ENCODE data around the gene MRPL16.

MRPL16 gene

DNA sequence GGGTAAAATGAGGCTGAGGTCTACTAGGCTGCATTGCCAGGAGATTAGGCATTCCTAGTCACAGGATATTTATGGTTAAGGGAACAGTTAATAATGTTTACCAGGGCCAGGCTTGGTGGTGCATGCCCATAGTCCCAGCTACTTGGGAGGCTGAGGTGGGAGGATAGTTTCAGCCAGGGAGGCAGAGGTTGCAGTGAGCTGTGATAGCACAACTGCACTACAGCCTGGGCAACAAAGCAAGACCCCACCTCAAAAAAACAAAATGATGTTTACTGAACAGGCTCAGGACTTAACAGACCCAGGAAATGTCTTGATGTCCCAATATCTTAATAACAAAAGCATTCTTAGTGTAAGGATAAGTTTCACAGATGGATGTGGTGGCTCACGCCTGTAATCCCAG, 2.8 kb upstream of the MRPL16 start:
- peaks cover 0 to 3% of the 10 kb centered on the region in 2 donors for H3K36me3 ChIP-seq (ENCODE audit: control insufficient read depth in 2 of 2, insufficient read depth in 2 of 2, low read length in 2 of 2)
- H3K4me3 ChIP-seq (ENCODE audit: low read length in 2 of 2) = no peak overlapping the region
- H3K27me3 ChIP-seq (ENCODE audit: control insufficient read depth in 2 of 2, insufficient read depth in 2 of 2, low read length in 2 of 2) = no peaks in the 10 kb centered on the region
- peaks cover 4 to 8% of the 10 kb centered on the region in 2 donors for H3K4me1 ChIP-seq (ENCODE audit: control insufficient read depth in 2 of 2, insufficient read depth in 2 of 2, low read length in 2 of 2)
- H3K27ac ChIP-seq (ENCODE audit: low read depth in 2 of 2, low read length in 2 of 2) = no peak overlapping the region
- H3K9me3 ChIP-seq (ENCODE audit: control insufficient read depth in 2 of 2, low read length in 2 of 2) = no peaks in the 10 kb centered on the region
- no peak overlapping the region for H3K9ac ChIP-seq (ENCODE audit: low read depth in 1 of 2, low read length in 2 of 2)

DNA sequence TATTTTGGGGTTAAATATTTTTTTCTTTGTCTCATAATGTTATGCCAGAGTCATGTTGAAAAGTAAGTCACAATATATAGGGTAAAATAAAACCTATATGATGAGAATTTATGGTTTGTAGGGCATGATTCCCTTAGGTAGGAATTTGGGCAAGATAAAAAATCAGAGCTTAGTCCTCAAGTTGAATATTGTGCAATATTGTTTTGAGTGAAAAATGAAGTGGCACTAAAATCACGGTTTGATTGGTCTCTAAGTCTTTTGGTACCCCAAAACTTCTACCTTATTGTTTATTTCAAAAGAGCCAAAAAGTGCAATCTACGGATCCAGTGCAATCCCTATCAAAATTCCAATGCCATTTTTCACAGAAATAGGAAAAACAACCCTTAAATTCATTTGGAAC, 1.6 kb upstream of the MRPL16 start:
- no peaks in the 10 kb centered on the region for H3K9me3 ChIP-seq (ENCODE audit: control insufficient read depth in 2 of 2, low read length in 2 of 2)
- H3K4me3 ChIP-seq (ENCODE audit: low read length in 2 of 2) = no peak overlapping the region
- H3K27ac ChIP-seq (ENCODE audit: low read depth in 2 of 2, low read length in 2 of 2) = no peak overlapping the region
- peaks cover 7 to 8% of the 10 kb centered on the region in 2 donors for H3K4me1 ChIP-seq (ENCODE audit: control insufficient read depth in 2 of 2, insufficient read depth in 2 of 2, low read length in 2 of 2)
- peaks cover 0 to 8% of the 10 kb centered on the region in 2 donors for H3K36me3 ChIP-seq (ENCODE audit: control insufficient read depth in 2 of 2, insufficient read depth in 2 of 2, low read length in 2 of 2)
- H3K9ac ChIP-seq (ENCODE audit: low read depth in 1 of 2, low read length in 2 of 2) = no peak overlapping the region
- no peaks in the 10 kb centered on the region for H3K27me3 ChIP-seq (ENCODE audit: control insufficient read depth in 2 of 2, insufficient read depth in 2 of 2, low read length in 2 of 2)

DNA sequence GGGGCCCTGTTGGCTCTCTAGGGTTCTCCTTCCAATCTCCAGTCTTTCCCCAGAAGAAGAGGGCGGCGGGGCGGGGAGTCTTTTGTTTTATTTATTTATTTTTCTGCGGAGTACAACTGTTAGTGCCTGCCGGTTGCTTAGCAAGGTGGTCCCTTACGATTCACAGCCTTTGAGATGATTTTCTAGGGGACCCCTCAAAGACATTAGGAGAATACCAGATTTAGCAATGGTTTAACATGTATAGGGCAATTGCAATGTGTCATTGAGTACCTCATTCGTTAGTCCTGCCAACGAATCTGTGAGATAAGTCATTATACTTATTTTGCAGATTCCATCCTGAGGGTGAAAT, 307 bp upstream of the MRPL16 start:
- no peaks in the 10 kb centered on the region for H3K27me3 ChIP-seq (ENCODE audit: control insufficient read depth in 2 of 2, insufficient read depth in 2 of 2, low read length in 2 of 2)
- H3K4me1 ChIP-seq (ENCODE audit: control insufficient read depth in 2 of 2, insufficient read depth in 2 of 2, low read length in 2 of 2) = peaks cover 8 to 12% of the 10 kb centered on the region in 2 donors
- H3K4me3 ChIP-seq (ENCODE audit: low read length in 2 of 2) = peak overlapping the region; percentile 92 to 99
- H3K9me3 ChIP-seq (ENCODE audit: control insufficient read depth in 2 of 2, low read length in 2 of 2) = no peaks in the 10 kb centered on the region
- peak overlapping the region; percentile 79 to 88 for H3K27ac ChIP-seq (ENCODE audit: low read depth in 2 of 2, low read length in 2 of 2)
- peak overlapping the region in 1 of 2 donors; percentile 90 for H3K9ac ChIP-seq (ENCODE audit: low read depth in 1 of 2, low read length in 2 of 2)
- peaks cover 12 to 20% of the 10 kb centered on the region in 2 donors for H3K36me3 ChIP-seq (ENCODE audit: control insufficient read depth in 2 of 2, insufficient read depth in 2 of 2, low read length in 2 of 2)

DNA sequence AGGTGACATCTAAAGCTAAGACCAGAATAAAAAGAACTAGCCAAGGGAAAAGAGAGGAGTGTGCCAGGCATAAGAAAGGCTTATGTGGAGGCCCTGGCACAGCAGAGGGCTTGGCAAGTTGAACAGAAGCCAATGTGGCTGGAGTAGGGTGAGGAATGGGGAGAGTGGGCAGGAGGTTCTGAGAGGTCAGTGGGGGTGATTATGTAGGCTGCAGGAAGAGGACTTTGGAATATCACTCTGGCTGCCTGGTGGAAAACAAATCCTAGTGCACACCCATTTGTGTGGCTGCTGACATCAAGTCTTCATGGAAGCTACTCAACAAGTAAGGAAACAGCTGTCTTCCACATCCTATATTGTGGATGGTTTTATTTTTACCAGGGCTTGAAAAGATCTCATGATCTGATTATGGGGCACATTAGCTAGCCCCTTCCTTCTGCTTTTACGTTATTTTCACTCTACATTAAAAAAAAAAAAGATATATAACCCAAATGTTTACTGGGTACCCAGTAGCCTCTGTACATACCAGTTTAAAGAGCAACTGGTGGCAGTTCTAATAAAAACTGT, 3.4 kb downstream of the MRPL16 start:
- Histone ChIP-seq H3K27me3 (ENCODE audit: control insufficient read depth in 2 of 2, insufficient read depth in 2 of 2, low read length in 2 of 2) (no peaks in the 10 kb centered on the region), H3K4me1 (ENCODE audit: control insufficient read depth in 2 of 2, insufficient read depth in 2 of 2, low read length in 2 of 2) (peaks cover 8 to 14% of the 10 kb centered on the region in 2 donors), H3K36me3 (ENCODE audit: control insufficient read depth in 2 of 2, insufficient read depth in 2 of 2, low read length in 2 of 2) (peaks cover 33 to 41% of the 10 kb centered on the region in 2 donors), H3K9ac (ENCODE audit: low read depth in 1 of 2, low read length in 2 of 2) (no peak overlapping the region), H3K27ac (ENCODE audit: low read depth in 2 of 2, low read length in 2 of 2) (peak overlapping the region in 1 of 2 donors; percentile 48), H3K9me3 (ENCODE audit: control insufficient read depth in 2 of 2, low read length in 2 of 2) (no peaks in the 10 kb centered on the region), H3K4me3 (ENCODE audit: low read length in 2 of 2) (no peak overlapping the region)

DNA sequence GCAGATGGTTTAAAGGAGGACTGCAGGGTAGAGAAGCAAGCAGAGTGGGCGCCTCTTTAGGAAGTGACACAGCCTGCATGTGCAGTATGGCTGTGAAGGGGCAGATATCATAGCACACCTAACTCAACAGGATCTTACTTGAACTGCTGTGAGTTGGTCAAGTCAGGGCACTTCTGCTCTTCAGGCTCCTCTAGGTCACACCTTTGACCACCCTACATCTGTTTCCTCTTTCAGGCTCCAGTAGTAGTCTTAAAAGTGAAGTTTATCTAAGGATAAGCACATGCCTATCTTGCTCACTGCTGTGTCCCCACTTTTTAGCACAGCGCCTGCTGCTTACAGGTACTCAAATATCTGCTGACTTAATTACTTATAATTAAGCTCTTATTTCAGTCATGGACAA, 6.5 kb downstream of the MRPL16 start:
- no peak overlapping the region for H3K27ac ChIP-seq (ENCODE audit: low read depth in 2 of 2, low read length in 2 of 2)
- H3K4me3 ChIP-seq (ENCODE audit: low read length in 2 of 2) = no peak overlapping the region
- peaks cover 4 to 32% of the 10 kb centered on the region in 2 donors for H3K4me1 ChIP-seq (ENCODE audit: control insufficient read depth in 2 of 2, insufficient read depth in 2 of 2, low read length in 2 of 2)
- H3K9me3 ChIP-seq (ENCODE audit: control insufficient read depth in 2 of 2, low read length in 2 of 2) = no peaks in the 10 kb centered on the region
- peaks cover 33 to 41% of the 10 kb centered on the region in 2 donors for H3K36me3 ChIP-seq (ENCODE audit: control insufficient read depth in 2 of 2, insufficient read depth in 2 of 2, low read length in 2 of 2)
- no peaks in the 10 kb centered on the region for H3K27me3 ChIP-seq (ENCODE audit: control insufficient read depth in 2 of 2, insufficient read depth in 2 of 2, low read length in 2 of 2)
- H3K9ac ChIP-seq (ENCODE audit: low read depth in 1 of 2, low read length in 2 of 2) = no peak overlapping the region

DNA sequence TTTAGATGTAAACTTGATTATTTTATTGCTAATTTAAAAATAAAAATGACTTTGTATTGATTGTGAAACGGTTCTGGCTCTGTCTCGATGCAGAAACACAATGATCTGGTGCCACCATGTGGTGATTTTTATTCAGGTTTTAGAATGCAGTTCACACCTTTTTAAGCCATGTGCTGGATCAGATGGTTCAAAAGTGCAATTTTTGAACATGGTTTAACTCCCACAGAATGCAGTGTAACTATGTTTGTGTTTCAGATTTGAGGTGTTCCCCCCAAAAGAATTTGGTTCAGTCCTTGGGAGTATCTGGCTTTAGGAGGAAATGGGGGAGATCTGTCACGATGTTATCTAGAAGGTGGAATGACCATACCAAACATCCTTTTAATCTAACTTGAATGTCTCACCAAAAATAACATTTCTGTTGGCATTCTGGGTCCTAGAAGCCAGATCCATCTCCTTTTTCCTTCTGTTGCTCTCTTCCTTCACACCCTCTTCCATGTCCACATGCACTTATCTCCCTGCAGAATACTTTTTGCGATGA, 7.9 kb downstream of the MRPL16 start:
- Histone ChIP-seq H3K4me1 (ENCODE audit: control insufficient read depth in 2 of 2, insufficient read depth in 2 of 2, low read length in 2 of 2) (peaks cover 4 to 32% of the 10 kb centered on the region in 2 donors), H3K27ac (ENCODE audit: low read depth in 2 of 2, low read length in 2 of 2) (no peak overlapping the region), H3K9ac (ENCODE audit: low read depth in 1 of 2, low read length in 2 of 2) (no peak overlapping the region), H3K4me3 (ENCODE audit: low read length in 2 of 2) (no peak overlapping the region), H3K36me3 (ENCODE audit: control insufficient read depth in 2 of 2, insufficient read depth in 2 of 2, low read length in 2 of 2) (peaks cover 35 to 36% of the 10 kb centered on the region in 2 donors), H3K27me3 (ENCODE audit: control insufficient read depth in 2 of 2, insufficient read depth in 2 of 2, low read length in 2 of 2) (no peaks in the 10 kb centered on the region), H3K9me3 (ENCODE audit: control insufficient read depth in 2 of 2, low read length in 2 of 2) (no peaks in the 10 kb centered on the region)

DNA sequence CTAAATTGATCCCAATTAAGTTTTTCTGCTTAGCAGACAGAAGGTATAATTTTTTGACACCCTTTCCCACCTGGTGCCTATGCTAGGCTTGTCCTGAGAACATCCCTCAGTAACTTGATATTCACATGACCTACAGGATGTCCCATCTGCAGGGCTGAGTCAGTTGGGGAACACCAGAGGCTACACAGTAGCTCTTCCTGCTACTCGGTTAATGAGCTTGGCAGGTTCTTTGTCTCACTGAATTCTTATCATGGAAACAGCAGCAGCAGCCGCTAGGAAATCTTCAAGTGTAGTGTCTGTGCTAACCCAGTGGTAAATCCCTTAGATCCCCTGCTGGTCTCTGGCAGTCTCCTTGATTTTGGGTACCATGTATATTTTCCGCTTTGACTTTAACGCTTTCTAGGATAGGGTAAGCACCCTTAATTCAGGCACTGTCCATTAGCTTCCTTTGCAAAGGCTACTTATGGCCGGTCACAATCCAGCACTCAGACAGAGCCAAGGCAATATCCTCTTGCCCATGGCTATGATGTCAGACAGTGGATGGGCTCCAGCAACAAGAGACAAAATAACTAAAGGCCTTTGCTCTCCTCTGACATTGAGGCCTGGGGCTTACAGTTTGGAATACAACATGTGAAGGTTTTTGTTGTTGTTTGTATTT, 8.5 kb downstream of the MRPL16 start:
- Histone ChIP-seq H3K36me3 (ENCODE audit: control insufficient read depth in 2 of 2, insufficient read depth in 2 of 2, low read length in 2 of 2) (peaks cover 36 to 40% of the 10 kb centered on the region in 2 donors), H3K27me3 (ENCODE audit: control insufficient read depth in 2 of 2, insufficient read depth in 2 of 2, low read length in 2 of 2) (no peaks in the 10 kb centered on the region), H3K4me3 (ENCODE audit: low read length in 2 of 2) (no peak overlapping the region), H3K27ac (ENCODE audit: low read depth in 2 of 2, low read length in 2 of 2) (no peak overlapping the region), H3K4me1 (ENCODE audit: control insufficient read depth in 2 of 2, insufficient read depth in 2 of 2, low read length in 2 of 2) (peaks cover 4 to 28% of the 10 kb centered on the region in 2 donors), H3K9me3 (ENCODE audit: control insufficient read depth in 2 of 2, low read length in 2 of 2) (no peaks in the 10 kb centered on the region), H3K9ac (ENCODE audit: low read depth in 1 of 2, low read length in 2 of 2) (no peak overlapping the region)

DNA sequence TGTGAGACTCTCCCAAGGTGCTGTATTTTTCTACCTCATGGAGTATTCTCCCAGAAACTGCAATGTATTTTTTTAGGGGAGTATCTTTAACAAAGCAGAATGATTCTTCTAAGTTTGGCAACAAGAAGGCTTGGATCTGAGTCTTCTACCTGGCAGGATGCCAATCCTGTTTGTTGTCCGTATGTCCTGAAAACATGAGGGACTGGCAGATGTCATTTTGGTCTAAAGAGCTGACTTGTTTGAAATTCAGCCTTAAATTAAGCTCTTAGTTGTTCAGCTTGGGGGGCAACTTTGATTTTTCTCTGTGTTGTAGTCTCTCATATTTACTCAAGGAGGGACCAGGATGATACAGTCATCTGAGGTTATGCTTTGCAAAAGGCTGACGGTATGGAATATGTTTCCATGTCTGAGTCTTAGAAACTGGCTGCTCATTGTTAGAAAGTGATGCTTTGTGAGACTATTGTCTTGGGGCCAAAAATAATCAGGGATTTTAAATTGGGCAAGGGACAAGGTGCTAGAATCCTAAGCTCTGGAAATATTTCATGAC, 9.3 kb downstream of the MRPL16 start:
- Histone ChIP-seq H3K4me1 (ENCODE audit: control insufficient read depth in 2 of 2, insufficient read depth in 2 of 2, low read length in 2 of 2) (peaks cover 4 to 24% of the 10 kb centered on the region in 2 donors), H3K9ac (ENCODE audit: low read depth in 1 of 2, low read length in 2 of 2) (peak overlapping the region in 1 of 2 donors; percentile 45), H3K36me3 (ENCODE audit: control insufficient read depth in 2 of 2, insufficient read depth in 2 of 2, low read length in 2 of 2) (peaks cover 31 to 39% of the 10 kb centered on the region in 2 donors), H3K4me3 (ENCODE audit: low read length in 2 of 2) (no peak overlapping the region), H3K27ac (ENCODE audit: low read depth in 2 of 2, low read length in 2 of 2) (peak overlapping the region; percentile 44 to 49), H3K27me3 (ENCODE audit: control insufficient read depth in 2 of 2, insufficient read depth in 2 of 2, low read length in 2 of 2) (no peaks in the 10 kb centered on the region), H3K9me3 (ENCODE audit: control insufficient read depth in 2 of 2, low read length in 2 of 2) (no peaks in the 10 kb centered on the region)

DNA sequence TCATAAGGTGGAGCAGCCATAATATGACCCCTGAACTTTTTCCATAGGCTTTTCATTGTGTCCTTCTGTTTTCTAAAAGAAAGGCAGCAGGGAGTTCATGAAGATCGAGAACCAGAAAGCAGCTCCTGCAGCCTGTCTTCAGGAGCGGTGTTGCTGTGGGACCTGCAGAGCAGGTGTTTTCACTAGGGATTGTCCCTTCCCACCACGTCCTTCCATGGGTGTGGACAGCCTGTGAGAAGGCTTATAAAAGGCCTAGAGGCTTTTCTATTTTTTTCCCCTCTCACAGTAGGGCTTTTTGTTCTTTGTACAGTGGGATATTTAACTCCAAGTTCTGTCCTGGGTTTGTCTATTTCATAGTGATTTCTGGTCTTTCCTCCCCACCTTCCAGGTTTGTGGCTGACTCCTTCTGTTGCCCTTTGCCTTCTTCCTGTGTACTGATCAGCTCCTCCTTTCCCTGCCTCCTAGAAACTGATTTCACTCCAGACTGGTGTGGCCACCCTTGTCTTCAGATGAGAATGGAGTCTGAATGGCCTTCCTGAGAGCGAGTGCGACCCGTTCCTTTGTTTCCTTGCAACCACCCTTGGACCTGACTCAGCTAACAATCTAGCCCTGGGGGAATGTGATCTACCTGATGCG, 10.1 kb downstream of the MRPL16 start:
- H3K4me3 ChIP-seq (ENCODE audit: low read length in 2 of 2) = no peak overlapping the region
- H3K27me3 ChIP-seq (ENCODE audit: control insufficient read depth in 2 of 2, insufficient read depth in 2 of 2, low read length in 2 of 2) = no peaks in the 10 kb centered on the region
- peaks cover 31 to 42% of the 10 kb centered on the region in 2 donors for H3K36me3 ChIP-seq (ENCODE audit: control insufficient read depth in 2 of 2, insufficient read depth in 2 of 2, low read length in 2 of 2)
- H3K9me3 ChIP-seq (ENCODE audit: control insufficient read depth in 2 of 2, low read length in 2 of 2) = no peaks in the 10 kb centered on the region
- H3K27ac ChIP-seq (ENCODE audit: low read depth in 2 of 2, low read length in 2 of 2) = peak overlapping the region; percentile 44 to 49
- peak overlapping the region in 1 of 2 donors; percentile 45 for H3K9ac ChIP-seq (ENCODE audit: low read depth in 1 of 2, low read length in 2 of 2)
- H3K4me1 ChIP-seq (ENCODE audit: control insufficient read depth in 2 of 2, insufficient read depth in 2 of 2, low read length in 2 of 2) = peaks cover 4 to 24% of the 10 kb centered on the region in 2 donors

DNA sequence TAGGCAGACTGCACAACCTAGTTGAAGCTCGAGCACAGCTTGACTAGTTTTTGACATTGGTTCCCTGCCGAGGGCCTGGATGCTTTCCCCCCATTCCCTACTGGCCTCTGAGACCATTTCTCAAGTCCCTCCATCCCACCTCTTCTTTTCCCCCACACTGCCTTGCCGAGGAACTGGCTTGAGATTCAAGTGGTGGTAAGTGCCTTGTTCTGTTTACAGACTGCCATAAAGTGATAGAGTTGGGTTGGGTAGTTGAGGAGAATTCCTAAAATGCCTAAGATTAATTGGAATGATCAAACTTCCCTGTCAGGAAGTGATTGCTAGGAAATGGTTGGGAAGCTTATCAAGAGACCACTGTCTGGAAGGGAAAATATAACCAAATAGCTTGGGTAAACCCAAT, 16.2 kb downstream of the MRPL16 start:
- Histone ChIP-seq H3K27me3 (ENCODE audit: control insufficient read depth in 2 of 2, insufficient read depth in 2 of 2, low read length in 2 of 2) (no peaks in the 10 kb centered on the region), H3K4me3 (ENCODE audit: low read length in 2 of 2) (no peak overlapping the region), H3K9me3 (ENCODE audit: control insufficient read depth in 2 of 2, low read length in 2 of 2) (no peaks in the 10 kb centered on the region), H3K27ac (ENCODE audit: low read depth in 2 of 2, low read length in 2 of 2) (no peak overlapping the region), H3K9ac (ENCODE audit: low read depth in 1 of 2, low read length in 2 of 2) (no peak overlapping the region), H3K36me3 (ENCODE audit: control insufficient read depth in 2 of 2, insufficient read depth in 2 of 2, low read length in 2 of 2) (peaks cover 71% of the 10 kb centered on the region in 2 donors), H3K4me1 (ENCODE audit: control insufficient read depth in 2 of 2, insufficient read depth in 2 of 2, low read length in 2 of 2) (no peaks in the 10 kb centered on the region)
